ENCODE data around the gene ENTREP1. TPM values are rescaled to one million over a fixed set of nuclear protein-coding genes. Genes with fewer than 3 reads are reported as not detected.

The ENTREP1 gene
- total RNA-seq, 4 donors from 2014 or later = 2.3 to 6.3 (median 3.7) TPM

- Histone ChIP-seq H3K4me3 (no peak overlapping the region), H3K36me3 (no peaks in the 10 kb centered on the region), H3K27me3 (peaks cover 2 to 14% of the 10 kb centered on the region in 2 donors), H3K4me1 (peaks cover 0 to 3% (median 1%) of the 10 kb centered on the region in 4 donors), H3K9me3 (no peaks in the 10 kb centered on the region), H3K27ac (no peak overlapping the region)
- DNase-seq (ENCODE audit: low spot score in 2 of 2) = no peak
- no peak for TF ChIP-seq POLR2A (IDR thresholded peaks at IDR 0.05)
- TF ChIP-seq EP300 (IDR thresholded peaks at IDR 0.05) = no peak
- TF ChIP-seq CTCF (IDR thresholded peaks at IDR 0.05) = no peak
- WGBS, 2 donors = 51 to 58% methylated on average over 6 of the region's 6 CpGs
Observed at GRCh38 chr9:69319324-69320025, 5.5 kb upstream of the ENTREP1 start.

- Histone ChIP-seq H3K27me3 (peaks cover 0 to 38% of the 10 kb centered on the region in 2 donors), H3K4me3 (no peak overlapping the region), H3K36me3 (no peaks in the 10 kb centered on the region), H3K4me1 (peaks cover 0 to 18% (median 6%) of the 10 kb centered on the region in 4 donors), H3K27ac (no peak overlapping the region), H3K9me3 (no peaks in the 10 kb centered on the region)
- TF ChIP-seq POLR2A (IDR thresholded peaks at IDR 0.05) (no peak), CTCF (IDR thresholded peaks at IDR 0.05) (no peak), EP300 (IDR thresholded peaks at IDR 0.05) (no peak)
- WGBS, 2 donors = 33 to 36% methylated on average over 1 of the region's 1 CpG
- no peak for DNase-seq (ENCODE audit: low spot score in 2 of 2)
Observed at GRCh38 chr9:69322256-69322655, 2.8 kb upstream of the ENTREP1 start.

- H3K27me3 ChIP-seq = peaks cover 0 to 42% of the 10 kb centered on the region in 2 donors
- H3K4me1 ChIP-seq = peaks cover 0 to 18% (median 6%) of the 10 kb centered on the region in 4 donors
- WGBS, 2 donors = 72 to 82% methylated on average over 2 of the region's 2 CpGs
- no peaks in the 10 kb centered on the region for H3K9me3 ChIP-seq
- no peak overlapping the region for H3K4me3 ChIP-seq
- TF ChIP-seq CTCF (IDR thresholded peaks at IDR 0.05) (no peak), POLR2A (IDR thresholded peaks at IDR 0.05) (no peak), EP300 (IDR thresholded peaks at IDR 0.05) (no peak)
- DNase-seq (ENCODE audit: low spot score in 2 of 2) = no peak
- H3K27ac ChIP-seq = no peak overlapping the region
- H3K36me3 ChIP-seq = no peaks in the 10 kb centered on the region
Observed at GRCh38 chr9:69323861-69324260, 1.2 kb upstream of the ENTREP1 start.

GRCh38 chr9:69325409-69326212, 596 bp downstream of the ENTREP1 start:
- Histone ChIP-seq H3K9me3 (no peaks in the 10 kb centered on the region), H3K4me1 (peaks cover 0 to 18% (median 6%) of the 10 kb centered on the region in 4 donors), H3K27ac (no peak overlapping the region), H3K36me3 (no peaks in the 10 kb centered on the region), H3K4me3 (peak overlapping the region in 3 of 4 donors; percentile 12 to 56 (median 27)), H3K27me3 (peaks cover 0 to 42% of the 10 kb centered on the region in 2 donors)
- WGBS, 2 donors = 6 to 20% methylated on average over 9 to 25 of the region's 64 CpGs
- TF ChIP-seq POLR2A (IDR thresholded peaks at IDR 0.05) = no peak
- no peak for TF ChIP-seq CTCF (IDR thresholded peaks at IDR 0.05)
- TF ChIP-seq EP300 (IDR thresholded peaks at IDR 0.05) = no peak
- no peak for DNase-seq (ENCODE audit: low spot score in 2 of 2)

- Histone ChIP-seq H3K4me3 (no peak overlapping the region), H3K4me1 (peaks cover 0 to 18% (median 6%) of the 10 kb centered on the region in 4 donors), H3K9me3 (no peaks in the 10 kb centered on the region), H3K27me3 (peaks cover 0 to 42% of the 10 kb centered on the region in 2 donors), H3K36me3 (no peaks in the 10 kb centered on the region), H3K27ac (no peak overlapping the region)
- 45 to 47% methylated on average over 7 of the region's 7 CpGs for WGBS, 2 donors
- DNase-seq (ENCODE audit: low spot score in 2 of 2) = no peak
- TF ChIP-seq CTCF (IDR thresholded peaks at IDR 0.05) (no peak), POLR2A (IDR thresholded peaks at IDR 0.05) (no peak), EP300 (IDR thresholded peaks at IDR 0.05) (no peak)
Observed at GRCh38 chr9:69326261-69326660, 1.2 kb downstream of the ENTREP1 start.
